Stimulated activated naive CD8-positive, alpha-beta T cell treated with anti-CD3 and anti-CD28 coated beads, Interleukin-15, Interleukin-2, amounts not matched to agents 100 U/mL and 50 U/mL, for 24 hours (primary cell): Measurements from ENCODE around the gene BCL11B.
A peak's percentile ranks its signal among the peaks of the same experiment; 100 is the strongest.

Source experiments
- ATAC-seq: fragments of 150-1000 bp; cut with Tn5 transposase; one replicate; pipeline ENCODE4 v1.10.0; 2021
- DNase-seq: peaks from one replicate; pipeline ENCODE4 v3.0.0; 2021

The BCL11B gene

DNA sequence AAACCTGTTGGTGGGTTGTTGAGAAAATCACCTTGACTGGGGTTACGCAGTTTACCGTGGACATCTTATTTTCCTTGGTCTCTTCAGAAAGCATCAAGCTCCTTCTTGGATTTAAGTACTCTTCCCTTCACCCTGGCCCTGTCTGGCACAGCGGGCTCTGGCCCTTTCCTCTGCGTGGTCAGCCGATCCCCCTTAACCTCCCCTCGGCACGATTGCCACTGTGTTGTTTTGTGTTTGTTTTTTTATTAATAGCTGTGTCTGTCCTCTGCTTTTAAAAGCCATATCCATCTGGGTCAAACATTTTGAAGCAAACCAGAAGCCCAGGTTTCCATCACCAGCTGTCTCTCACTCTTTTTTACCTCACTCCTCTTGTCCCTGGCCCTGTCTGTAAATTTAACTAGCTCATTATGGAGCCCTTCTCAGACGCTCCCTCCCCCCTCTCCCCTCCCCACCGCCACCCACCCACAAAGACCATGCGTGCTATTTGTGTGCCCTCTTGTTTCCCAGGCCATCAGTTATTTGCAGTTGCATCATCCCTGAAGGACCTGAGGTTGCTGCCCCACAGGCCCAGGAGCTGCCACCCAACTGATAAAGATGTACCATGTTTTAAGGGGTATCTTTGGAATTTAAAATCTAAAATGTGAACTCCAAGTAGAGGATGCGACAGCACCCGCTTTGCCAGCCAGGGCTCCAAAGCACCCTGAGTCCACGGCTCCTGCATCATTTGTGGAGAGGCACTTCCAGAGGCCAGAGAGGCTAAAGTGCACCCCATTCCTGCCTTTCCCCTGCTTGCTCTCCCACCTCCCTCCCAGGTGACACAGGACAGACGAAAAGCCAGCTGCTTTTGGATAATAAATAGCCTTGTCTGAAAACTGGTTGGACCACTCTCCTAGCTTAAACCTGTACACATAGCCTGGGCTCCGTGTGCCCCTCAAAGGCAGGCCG, 3.9 kb downstream of the BCL11B start:
- no peak for ATAC-seq
- DNase-seq: peak; percentile 61

DNA sequence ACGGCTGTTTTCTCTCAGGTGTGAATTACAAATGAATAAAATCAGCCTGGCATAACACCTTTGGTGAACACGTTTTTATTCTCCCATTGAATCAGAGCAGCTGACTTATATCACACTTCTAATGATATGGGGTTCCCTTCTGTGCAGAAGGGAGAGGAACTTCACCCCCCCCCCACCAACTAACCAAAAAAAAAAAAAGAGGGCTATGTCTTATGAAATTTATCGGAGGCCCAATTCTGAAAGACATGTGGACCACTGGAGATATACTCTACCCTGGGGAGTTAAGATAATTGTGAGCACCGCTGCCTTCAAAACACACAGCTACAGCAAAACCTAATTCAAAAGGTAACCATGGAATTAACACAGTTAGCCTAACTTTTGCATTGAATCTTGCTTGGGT, 4.6 kb downstream of the BCL11B start:
- ATAC-seq (no peak), DNase-seq (no peak)

GRCh38 chr14:99266181-99267178, 5.5 kb downstream of the BCL11B start:
- DNase-seq (peak; percentile 89), ATAC-seq (peak; percentile 50)

GRCh38 chr14:99265571-99265970, 6.4 kb downstream of the BCL11B start:
- no peak for ATAC-seq
- DNase-seq: peak; percentile 7

DNA sequence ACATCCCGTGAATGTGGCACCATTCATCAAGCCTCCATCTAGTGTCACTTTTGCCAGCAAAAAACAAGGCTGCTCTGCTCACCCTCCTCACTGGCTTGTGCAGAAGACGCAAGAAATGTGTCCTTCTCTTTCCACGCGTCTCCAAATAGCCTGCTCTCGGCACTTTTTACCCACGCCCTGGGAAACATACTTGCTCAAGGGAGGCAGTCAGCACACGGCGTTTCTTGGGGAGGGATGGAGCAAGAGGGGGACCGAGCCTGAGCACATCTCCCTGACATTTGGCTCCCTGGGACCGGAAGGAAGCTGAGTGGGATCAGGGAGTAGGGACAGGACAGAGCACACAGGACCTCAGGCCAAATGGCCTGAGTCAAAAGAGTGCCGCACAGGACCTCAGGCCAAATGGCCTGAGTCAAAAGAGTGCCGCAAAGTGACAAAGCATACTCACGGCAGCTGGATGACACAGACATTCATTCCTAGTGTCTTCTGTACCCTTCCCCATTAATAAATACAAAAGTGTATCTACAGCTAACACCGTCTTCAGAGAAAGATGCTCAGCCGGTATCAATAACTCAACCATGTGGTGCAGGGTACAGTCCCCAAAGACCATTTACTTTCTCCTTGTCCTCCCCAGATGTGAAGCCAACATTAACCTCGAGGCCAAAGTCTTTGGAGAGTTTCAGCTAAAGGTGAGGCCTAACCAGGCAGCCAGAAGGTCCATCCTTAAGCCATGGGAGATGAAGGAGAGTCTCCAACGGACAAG, 7.1 kb downstream of the BCL11B start:
- DNase-seq (peak; percentile 3), ATAC-seq (no peak)

GRCh38 chr14:99263564-99264330, 8.2 kb downstream of the BCL11B start:
- ATAC-seq: no peak
- DNase-seq: no peak

DNA sequence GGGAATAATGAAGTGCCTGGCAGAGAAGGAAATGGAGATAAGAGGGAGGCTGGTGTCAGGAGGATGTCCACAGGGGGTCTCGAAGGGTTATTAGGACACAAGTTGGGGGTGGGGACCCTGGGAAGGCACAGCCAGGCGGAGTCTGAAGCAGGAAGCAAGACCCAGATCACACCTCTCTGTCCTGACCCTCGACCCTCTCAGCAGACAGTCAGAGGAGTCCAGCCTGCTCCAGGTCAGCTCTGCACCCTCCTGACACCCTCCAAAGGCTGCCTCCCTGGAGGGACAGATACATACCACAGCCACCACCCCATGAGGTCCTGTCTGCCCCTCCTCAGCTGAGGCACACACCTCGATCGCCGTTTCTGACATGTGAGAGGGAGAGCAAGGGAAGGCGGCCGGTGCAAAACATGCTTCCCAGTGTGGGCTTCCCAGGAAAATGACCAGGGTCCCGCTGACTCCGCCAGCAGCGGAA, 9.0 kb downstream of the BCL11B start:
- ATAC-seq: no peak

GRCh38 chr14:99261912-99262787, 9.8 kb downstream of the BCL11B start:
- ATAC-seq (peak; percentile 37), DNase-seq (peak; percentile 70)

More for the DNA sequence above, 9.0 kb downstream of the BCL11B start:
- no peak for DNase-seq

- peak; percentile 57 for DNase-seq
Measured at GRCh38 chr14:99260587-99261551, 11.1 kb downstream of the BCL11B start.

GRCh38 chr14:99260116-99260515, 11.9 kb downstream of the BCL11B start:
- ATAC-seq: no peak
- DNase-seq: no peak

More at GRCh38 chr14:99260587-99261551, 11.1 kb downstream of the BCL11B start:
- ATAC-seq: peak; percentile 46

DNA sequence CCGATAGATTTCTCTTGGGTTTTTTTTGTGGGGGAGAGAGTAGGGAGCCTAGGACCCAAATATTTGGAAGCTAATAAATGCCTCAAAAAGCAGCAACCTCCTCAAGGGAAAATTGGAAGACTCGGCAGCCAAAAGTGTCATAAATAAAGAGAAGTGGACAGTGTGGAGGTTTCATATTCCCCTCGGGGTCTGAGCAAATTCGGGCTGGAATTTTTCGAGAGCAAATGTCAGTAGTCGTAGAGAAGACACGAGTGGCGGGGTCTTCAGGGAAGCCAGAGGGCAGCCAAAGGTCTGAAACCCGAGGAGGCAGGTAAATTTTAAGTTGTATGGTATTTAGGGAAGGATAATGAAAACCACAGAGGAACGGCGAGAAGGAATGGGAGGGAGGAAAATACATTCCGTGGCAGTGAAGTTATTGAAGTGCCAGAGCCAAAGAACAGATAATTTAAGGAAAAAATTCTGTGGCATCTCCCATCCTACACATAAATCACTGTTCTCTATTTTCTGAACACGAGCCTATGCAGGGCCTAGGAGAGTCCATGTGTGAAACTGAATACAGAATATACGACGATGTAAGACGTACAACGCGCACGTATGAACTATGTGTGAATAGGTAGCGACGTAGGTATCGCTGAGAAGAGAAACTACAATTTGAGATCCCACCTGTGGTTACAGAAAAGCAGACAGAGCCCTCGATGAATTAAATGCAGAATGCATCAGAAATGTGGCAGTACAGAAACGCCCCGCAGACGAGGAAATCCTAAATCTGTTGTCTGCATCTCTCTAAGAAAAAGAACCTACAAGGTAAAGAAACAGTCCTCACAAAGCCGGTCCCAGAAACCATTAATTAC, 12.9 kb downstream of the BCL11B start:
- DNase-seq: no peak
- ATAC-seq: peak; percentile 19

- ATAC-seq (no peak), DNase-seq (no peak)
Measured at GRCh38 chr14:99258341-99258861, 13.6 kb downstream of the BCL11B start.

DNA sequence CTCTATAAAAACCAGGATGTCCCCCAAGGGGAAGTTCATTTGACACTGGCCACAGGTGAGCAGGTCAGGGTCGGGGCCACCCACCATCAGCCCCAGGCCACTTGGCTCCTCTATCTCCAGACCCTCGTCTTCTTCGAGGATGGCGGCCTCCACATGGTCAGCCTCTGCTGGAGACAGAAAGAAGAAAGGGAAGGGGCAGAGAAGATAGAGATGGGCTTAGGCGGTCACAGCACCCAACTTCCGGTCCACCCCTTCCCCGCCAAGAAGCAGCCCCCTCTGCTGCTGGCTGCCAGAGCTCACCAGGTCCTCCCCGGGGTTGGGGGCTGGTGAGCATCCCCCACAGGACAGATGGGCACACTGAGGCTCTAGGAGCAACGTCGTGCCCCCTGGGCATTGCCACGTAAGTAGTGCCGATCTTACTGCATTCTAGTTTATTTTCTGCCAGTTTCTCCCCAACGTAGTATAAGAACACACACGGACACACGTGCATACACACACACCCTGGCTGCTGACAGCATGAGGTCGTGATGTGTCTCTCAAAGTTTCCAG, 14.2 kb downstream of the BCL11B start:
- DNase-seq (peak; percentile 25), ATAC-seq (no peak)

GRCh38 chr14:99257122-99257672, 14.8 kb downstream of the BCL11B start:
- ATAC-seq: no peak
- peak; percentile 18 for DNase-seq

DNA sequence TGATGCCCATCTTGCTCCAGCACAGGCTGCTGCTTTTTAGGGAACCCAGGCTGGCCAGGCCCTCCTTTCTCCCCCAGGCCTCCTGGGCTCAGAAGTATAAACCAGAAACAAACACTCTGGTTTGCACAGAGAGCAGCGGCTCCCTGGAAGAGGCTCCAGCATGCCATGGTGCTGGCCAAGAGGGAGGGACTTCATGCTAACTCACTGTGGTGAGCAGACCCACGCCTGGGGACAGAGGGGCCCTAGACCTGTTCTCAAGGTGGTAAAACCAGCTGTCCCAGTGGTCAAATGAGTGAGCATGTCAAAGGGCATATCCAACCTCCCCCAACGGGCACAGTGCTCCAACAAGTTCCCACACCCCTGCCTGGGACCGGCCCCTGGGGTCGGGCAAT, 15.5 kb downstream of the BCL11B start:
- ATAC-seq: no peak
- DNase-seq: peak; percentile 29

- ATAC-seq: no peak
Measured at GRCh38 chr14:99255621-99256482, 16.1 kb downstream of the BCL11B start.

More at GRCh38 chr14:99255621-99256482, 16.1 kb downstream of the BCL11B start:
- peak; percentile 11 for DNase-seq
